WTC11 (cell line): ENCODE measurements around the gene DUS1L. TPM values are rescaled to one million over a fixed set of nuclear protein-coding genes. Genes with fewer than 3 reads are reported as not detected.

ENCODE experiments used
- ATAC-seq: fragments of 200-7000 bp; cut with Tn5 transposase; 2 replicates; pipeline ENCODE4 v1.10.0; 2021; ENCODE audit warnings: mild to moderate bottlenecking, moderate library complexity
- CTCF ChIA-PET: fragments of 300-600 bp; sonication (Branson Sonifier 250); formaldehyde crosslinking; loops from one replicate; lab custom pipeline; 2021; ENCODE audit warnings: antibody characterized with exemption; lab: Charles Lee
- POLR2A ChIA-PET: fragments of 350-600 bp; sonication (Branson Sonifier 250); formaldehyde crosslinking; loops from one replicate; lab custom pipeline; 2021; ENCODE audit warnings: antibody characterized with exemption; lab: Charles Lee
- DNase-seq: peaks from one replicate; pipeline ENCODE4 v3.0.0; 2021; ENCODE audit warnings: low spot score
- H3K27ac Mint-ChIP-seq: 2 replicates; pipeline ENCODE4 v1.8.0; 2021; ENCODE audit warnings: mixed read lengths
- H3K27me3 Mint-ChIP-seq: 2 replicates; pipeline ENCODE4 v1.8.0; 2021; ENCODE audit warnings: low read depth, mild to moderate bottlenecking, moderate library complexity, mixed read lengths
- H3K36me3 Mint-ChIP-seq: 2 replicates; pipeline ENCODE4 v1.8.0; 2021; ENCODE audit warnings: mixed read lengths
- H3K4me1 Mint-ChIP-seq: 2 replicates; pipeline ENCODE4 v1.8.0; 2022; ENCODE audit warnings: mixed read lengths
- H3K4me3 Mint-ChIP-seq: 2 replicates; pipeline ENCODE4 v1.8.0; 2021; ENCODE audit warnings: mild to moderate bottlenecking, moderate library complexity, mixed read lengths
- H3K9me3 Mint-ChIP-seq: 2 replicates; pipeline ENCODE4 v1.8.0; 2021; ENCODE audit warnings: mixed read lengths
- ATF1 ChIP-seq: sonication (generic); formaldehyde crosslinking; IDR thresholded peaks from 2 replicates; pipeline ENCODE4 v1.8.1; 2023; ENCODE audit warnings: mild to moderate bottlenecking, moderate library complexity, missing genetic modification reagents
- CREM ChIP-seq: sonication (generic); formaldehyde crosslinking; IDR thresholded peaks from 2 replicates; pipeline ENCODE4 v1.8.1; 2022; ENCODE audit warnings: mild to moderate bottlenecking, missing genetic modification reagents, moderate library complexity
- ELF4 ChIP-seq: sonication (generic); formaldehyde crosslinking; IDR thresholded peaks from 2 replicates; pipeline ENCODE4 v1.8.1; 2022; ENCODE audit warnings: low read depth, mild to moderate bottlenecking, moderate library complexity, missing genetic modification reagents
- ETV6 ChIP-seq: sonication (generic); formaldehyde crosslinking; IDR thresholded peaks from 2 replicates; pipeline ENCODE4 v1.8.1; 2022; ENCODE audit warnings: mild to moderate bottlenecking, missing genetic modification reagents
- FOXP1 ChIP-seq: sonication (generic); formaldehyde crosslinking; IDR thresholded peaks from 2 replicates; pipeline ENCODE4 v1.8.0; 2022; ENCODE audit warnings: missing genetic modification reagents, mild to moderate bottlenecking, moderate library complexity, borderline replicate concordance
- JAZF1 ChIP-seq: fragments of 250-450 bp; sonication (Bioruptor Pico); IDR thresholded peaks from 2 replicates; pipeline ENCODE4 v1.9.0; 2021; ENCODE audit warnings: moderate library complexity, mild to moderate bottlenecking, inconsistent platforms
- JUN ChIP-seq: sonication (generic); formaldehyde crosslinking; IDR thresholded peaks from 2 replicates; pipeline ENCODE4 v1.8.0; 2023; ENCODE audit warnings: mild to moderate bottlenecking, missing genetic modification reagents
- NR1H2 ChIP-seq: sonication (generic); formaldehyde crosslinking; IDR thresholded peaks from 2 replicates; pipeline ENCODE4 v1.9.0; 2021; ENCODE audit warnings: mild to moderate bottlenecking, moderate library complexity, missing genetic modification reagents
- RELA ChIP-seq: sonication (generic); formaldehyde crosslinking; IDR thresholded peaks from 2 replicates; pipeline ENCODE4 v1.8.1; 2022; ENCODE audit warnings: missing genetic modification reagents, mild to moderate bottlenecking, borderline replicate concordance
- RORB ChIP-seq: fragments of 250-450 bp; sonication (Bioruptor Pico); IDR thresholded peaks from 2 replicates; pipeline ENCODE4 v1.9.0; 2021; ENCODE audit warnings: mild to moderate bottlenecking
- SP1 ChIP-seq: sonication (generic); formaldehyde crosslinking; conservative IDR thresholded peaks from 2 replicates; pipeline ENCODE4 v1.8.1; 2022; ENCODE audit warnings: missing genetic modification reagents
- TCF7 ChIP-seq: sonication (generic); formaldehyde crosslinking; IDR thresholded peaks from 2 replicates; pipeline ENCODE4 v1.8.0; 2022; ENCODE audit warnings: mild to moderate bottlenecking, low read depth, missing genetic modification reagents, moderate library complexity
- TEAD1 ChIP-seq: sonication (generic); formaldehyde crosslinking; IDR thresholded peaks from 2 replicates; pipeline ENCODE4 v1.8.0; 2022; ENCODE audit warnings: mild to moderate bottlenecking, missing genetic modification reagents
- TEAD4 ChIP-seq: sonication (generic); formaldehyde crosslinking; IDR thresholded peaks from 2 replicates; pipeline ENCODE4 v1.8.0; 2022; ENCODE audit warnings: mild to moderate bottlenecking, missing genetic modification reagents
- TP53 ChIP-seq: sonication (generic); formaldehyde crosslinking; IDR thresholded peaks from 2 replicates; pipeline ENCODE4 v1.8.1; 2023; ENCODE audit warnings: mild to moderate bottlenecking, missing genetic modification reagents
- ZBTB43 ChIP-seq: sonication (generic); formaldehyde crosslinking; IDR thresholded peaks from 2 replicates; pipeline ENCODE4 v1.8.1; 2023; ENCODE audit warnings: mild to moderate bottlenecking, missing genetic modification reagents
- ZNF423 ChIP-seq: fragments of 250-450 bp; sonication (Bioruptor Pico); IDR thresholded peaks from 2 replicates; pipeline ENCODE4 v2.1.2; 2022; ENCODE audit warnings: mild to moderate bottlenecking, moderate library complexity
- ZNF532 ChIP-seq: fragments of 250-450 bp; sonication (Bioruptor Pico); IDR thresholded peaks from 2 replicates; pipeline ENCODE4 v1.9.0; 2021; ENCODE audit warnings: mild to moderate bottlenecking, borderline replicate concordance
- total RNA-seq: library from RNA; stranded (reverse); gene quantifications from 3 replicates; pipeline ENCODE4 v1.2.3, GENCODE V29; 2021
- TF ChIP-seq, protein P1 (sequence below): fragments of 250-450 bp; sonication (Bioruptor Pico); IDR thresholded peaks from 2 replicates; pipeline ENCODE4 v1.9.0; 2021; ENCODE audit warnings: mild to moderate bottlenecking

The DUS1L gene
- total RNA-seq, 1 experiment from 2014 or later, result 120 TPM

DNA sequence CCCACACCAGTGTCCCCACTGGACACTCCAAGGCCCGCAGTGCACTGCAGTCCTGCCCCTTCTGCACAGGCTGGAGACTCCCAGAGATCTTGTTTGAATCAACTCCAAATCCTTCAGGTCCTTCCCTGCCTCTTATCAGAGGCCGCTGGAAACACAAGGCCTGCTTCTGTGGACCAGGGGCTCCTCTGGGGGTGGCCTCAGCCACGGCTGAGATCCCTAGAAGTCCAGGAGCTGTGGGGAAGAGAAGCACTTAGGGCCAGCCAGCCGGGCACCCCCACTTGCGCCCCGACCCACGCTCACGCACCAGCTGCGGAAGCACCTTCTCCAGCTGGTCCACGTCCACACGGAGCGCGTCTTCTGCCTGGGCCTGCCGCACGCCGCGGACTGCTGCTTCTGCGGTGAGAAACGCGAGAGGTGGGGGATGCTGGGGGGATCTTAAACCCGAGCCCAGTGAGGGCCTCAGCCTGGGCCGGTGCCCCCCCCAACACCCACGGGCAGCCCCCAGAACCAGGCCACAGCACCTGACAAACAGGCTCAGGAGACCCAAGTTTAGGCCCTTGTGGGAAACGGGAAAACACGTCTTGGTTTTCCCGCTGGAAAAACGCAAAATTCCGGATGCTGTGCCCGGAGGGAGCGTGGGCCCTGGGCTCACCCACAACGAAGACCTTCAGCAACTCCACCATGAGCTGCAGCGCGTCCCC is 46.5 kb downstream of the DUS1L start:
- Mint-ChIP-seq H3K36me3 (no peaks in the 10 kb centered on the region; the same call in 1 of the 2 replicates), H3K4me1 (peaks cover 9% of the 10 kb centered on the region)
- CTCF ChIA-PET, result interaction anchor here (0.6 to 8.8 kb wide), 47 partner anchors 10 to 315 kb away, joined by 3 to 119 read pairs (median 4); partner anchors contain the start of genes DCXR, MAFG, MRPL12 and NOTUM
- TF ChIP-seq SP1 (CRISPR knock-in tag), result no peak
- TF ChIP-seq ZNF532 (CRISPR knock-in tag), result no peak
- no peak; the same call in 1 of the 2 replicates for TF ChIP-seq RELA (CRISPR knock-in tag)
- TF ChIP-seq JUN (CRISPR knock-in tag), result no peak
- TF ChIP-seq NR1H2, result no peak
- no peak for TF ChIP-seq RORB (CRISPR knock-in tag)
- TF ChIP-seq TEAD4, result no peak
- no peak for TF ChIP-seq ATF1 (CRISPR knock-in tag)
- no peak for TF ChIP-seq CREM (CRISPR knock-in tag)
- no peak for TF ChIP-seq TP53 (CRISPR knock-in tag)
- TF ChIP-seq FOXP1 (CRISPR knock-in tag), result no peak
- TF ChIP-seq TEAD1 (CRISPR knock-in tag), result no peak
- no peak for TF ChIP-seq ZNF423 (CRISPR knock-in tag)
- TF ChIP-seq ELF4 (CRISPR knock-in tag), result no peak
- TF ChIP-seq, protein P1, sequence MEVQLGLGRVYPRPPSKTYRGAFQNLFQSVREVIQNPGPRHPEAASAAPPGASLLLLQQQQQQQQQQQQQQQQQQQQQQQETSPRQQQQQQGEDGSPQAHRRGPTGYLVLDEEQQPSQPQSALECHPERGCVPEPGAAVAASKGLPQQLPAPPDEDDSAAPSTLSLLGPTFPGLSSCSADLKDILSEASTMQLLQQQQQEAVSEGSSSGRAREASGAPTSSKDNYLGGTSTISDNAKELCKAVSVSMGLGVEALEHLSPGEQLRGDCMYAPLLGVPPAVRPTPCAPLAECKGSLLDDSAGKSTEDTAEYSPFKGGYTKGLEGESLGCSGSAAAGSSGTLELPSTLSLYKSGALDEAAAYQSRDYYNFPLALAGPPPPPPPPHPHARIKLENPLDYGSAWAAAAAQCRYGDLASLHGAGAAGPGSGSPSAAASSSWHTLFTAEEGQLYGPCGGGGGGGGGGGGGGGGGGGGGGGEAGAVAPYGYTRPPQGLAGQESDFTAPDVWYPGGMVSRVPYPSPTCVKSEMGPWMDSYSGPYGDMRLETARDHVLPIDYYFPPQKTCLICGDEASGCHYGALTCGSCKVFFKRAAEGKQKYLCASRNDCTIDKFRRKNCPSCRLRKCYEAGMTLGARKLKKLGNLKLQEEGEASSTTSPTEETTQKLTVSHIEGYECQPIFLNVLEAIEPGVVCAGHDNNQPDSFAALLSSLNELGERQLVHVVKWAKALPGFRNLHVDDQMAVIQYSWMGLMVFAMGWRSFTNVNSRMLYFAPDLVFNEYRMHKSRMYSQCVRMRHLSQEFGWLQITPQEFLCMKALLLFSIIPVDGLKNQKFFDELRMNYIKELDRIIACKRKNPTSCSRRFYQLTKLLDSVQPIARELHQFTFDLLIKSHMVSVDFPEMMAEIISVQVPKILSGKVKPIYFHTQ, result no peak
- TF ChIP-seq, all 79 proteins: peak for 0
- ATAC-seq, result no peak
- no peak for DNase-seq
- H3K27ac Mint-ChIP-seq, result no peak overlapping the region
- POLR2A ChIA-PET, result interaction anchor here (0.5 to 1.7 kb wide), 2 partner anchors 12 to 19 kb away, joined by 3 to 5 read pairs; partner anchors contain the start of genes DCXR and RAC3
- H3K9me3 Mint-ChIP-seq, result no peaks in the 10 kb centered on the region
- no peaks in the 10 kb centered on the region for H3K27me3 Mint-ChIP-seq
- H3K4me3 Mint-ChIP-seq, result no peak overlapping the region

DNA sequence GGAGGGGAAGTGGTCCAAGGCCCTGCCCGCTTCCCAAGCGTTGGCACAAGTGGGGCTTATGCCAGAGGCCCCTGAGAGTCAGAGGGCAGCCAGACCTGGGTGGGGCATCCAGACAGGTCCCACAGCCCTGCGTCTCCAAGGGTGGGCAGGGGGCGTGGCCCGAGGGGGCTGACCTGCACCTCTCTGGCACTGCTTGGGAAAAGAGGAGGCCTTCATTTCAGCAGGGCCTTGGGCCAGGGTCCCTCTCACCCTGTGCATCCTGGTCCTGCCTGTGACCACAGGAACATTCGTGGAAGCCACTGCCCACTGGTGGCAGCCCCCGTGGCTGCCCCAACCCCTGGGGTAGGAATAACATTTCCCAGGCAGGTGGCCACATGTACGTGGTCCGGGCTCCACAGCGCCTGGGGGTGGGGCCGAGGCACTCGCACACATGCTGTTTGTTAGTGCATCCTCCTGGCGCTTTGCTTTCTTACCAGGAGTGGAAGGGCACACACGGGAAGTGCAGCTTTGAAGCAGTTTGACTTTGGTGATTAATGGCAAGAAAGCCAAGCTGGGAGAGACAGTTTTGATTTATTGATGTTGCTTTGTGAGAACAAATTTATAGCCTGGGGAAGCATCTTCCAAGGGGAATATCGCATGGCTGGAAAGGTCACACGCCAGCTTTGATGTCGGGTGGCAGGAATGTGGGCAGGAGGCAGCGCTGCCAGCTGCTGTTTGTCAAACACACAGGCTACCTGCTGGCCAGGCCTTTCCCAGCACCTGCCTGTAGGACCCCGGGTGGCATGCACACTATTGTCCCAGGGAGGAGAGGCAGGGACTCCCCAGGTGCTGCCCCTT is 47.2 kb downstream of the DUS1L start:
- ATAC-seq (no peak), DNase-seq (no peak)
- POLR2A ChIA-PET, result no interaction called here
- Mint-ChIP-seq H3K4me3 (no peak overlapping the region), H3K4me1 (peaks cover 5% of the 10 kb centered on the region), H3K36me3 (no peaks in the 10 kb centered on the region; the same call in 1 of the 2 replicates), H3K27ac (no peak overlapping the region; the same call in 1 of the 2 replicates), H3K27me3 (no peaks in the 10 kb centered on the region), H3K9me3 (no peaks in the 10 kb centered on the region)
- CTCF ChIA-PET, result interaction anchor here (1.0 to 8.8 kb wide), 7 partner anchors 13 to 212 kb away, joined by 3 to 119 read pairs (median 4); partner anchors contain the start of genes DCXR, MAFG and RAC3
- TF ChIP-seq CREM (CRISPR knock-in tag) (no peak), ETV6 (no peak), TP53 (CRISPR knock-in tag) (no peak), JUN (CRISPR knock-in tag) (no peak), JAZF1 (CRISPR knock-in tag) (no peak), ZBTB43 (CRISPR knock-in tag) (no peak), TCF7 (CRISPR knock-in tag) (no peak)
- TF ChIP-seq, protein P1, result no peak
